OCI-LY3 (cell line): ENCODE results near the gene EFCAB10.

Experiments
- CTCF ChIP-seq: fragments of 200-600, 300-600 bp; sonication (generic); IDR thresholded peaks from 2 replicates; pipeline ENCODE4 v1.5.1; 2014; ENCODE audit warnings: antibody characterized with exemption, low read length, low read depth
- EZH2phosphoT487 ChIP-seq: fragments of 200-600 bp; shearing (Covaris generic); IDR thresholded peaks from 2 replicates; pipeline ENCODE4 v1.6.1; 2018; ENCODE audit warnings: antibody characterized with exemption, mixed run types, low read depth

DNA sequence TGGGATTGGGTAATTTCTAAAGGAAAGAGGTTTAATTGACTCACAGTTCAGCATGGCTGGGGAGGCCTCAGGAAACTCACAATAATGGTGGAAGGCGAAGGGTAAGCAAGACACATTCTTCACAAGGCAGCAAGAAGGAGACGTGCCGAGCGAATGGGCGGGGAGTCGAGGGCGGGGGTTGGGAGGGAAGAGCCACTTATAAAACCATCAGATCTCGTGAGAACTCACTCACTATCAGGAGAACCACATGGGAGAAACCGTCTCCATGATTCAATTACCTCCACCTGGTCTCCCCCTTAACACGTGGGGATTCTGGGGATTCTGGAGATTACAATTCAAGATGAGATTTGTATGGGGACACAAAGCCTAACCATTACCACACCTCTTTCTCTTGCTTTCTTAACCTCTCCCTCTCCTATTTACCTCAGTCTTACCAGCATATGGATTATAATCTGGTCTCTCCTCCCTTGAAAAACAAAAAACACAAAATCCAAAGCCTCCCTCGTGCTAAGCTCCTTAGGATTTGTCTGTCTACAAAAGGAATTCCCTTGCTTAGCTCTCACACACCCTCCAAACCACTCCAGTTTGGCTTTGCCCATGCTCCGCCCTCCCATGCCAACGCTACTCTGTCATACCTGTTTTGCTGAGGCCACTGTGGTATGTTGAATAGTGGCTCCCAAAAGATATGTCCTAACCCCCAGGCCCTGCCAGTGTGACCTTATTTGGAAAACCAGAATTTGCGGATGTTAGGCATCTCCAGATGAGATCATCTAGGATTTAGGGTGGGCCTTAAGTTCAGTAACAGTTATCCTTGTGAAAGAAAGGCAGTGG lies 19.6 kb upstream of the EFCAB10 start:
- TF ChIP-seq CTCF: no peak
- no peak for TF ChIP-seq EZH2phosphoT487
